Stimulated activated naive B cell treated with anti-CD40 and anti-IgM and Interleukin-4, amounts not matched to agents 10 μg/mL and 1 μg/mL and 100 μg/mL, for 72 hours (primary cell): ENCODE data around the gene ZNF280A.

Experiments used
- ATAC-seq, 2 donors: fragments of 150-1000 bp; cut with Tn5 transposase; replicated peaks; 2 replicates each; pipeline ENCODE4 v1.10.0; 2021; ENCODE audit warnings: moderate library complexity in 1 of 2
- DNase-seq: peaks from one replicate; pipeline ENCODE4 v3.0.0; 2021
- H3K27ac Mint-ChIP-seq: one replicate; pipeline ENCODE4 v1.8.0; 2022; ENCODE audit warnings: mild to moderate bottlenecking, mixed read lengths
- H3K27me3 Mint-ChIP-seq, 2 donors: one replicate each; pipeline ENCODE4 v1.8.0; 2022; ENCODE audit warnings: mixed read lengths in 2 of 2
- H3K36me3 Mint-ChIP-seq, 2 donors: one replicate each; pipeline ENCODE4 v1.8.0; 2022; ENCODE audit warnings: mixed read lengths in 2 of 2, mild to moderate bottlenecking in 1 of 2
- H3K4me1 Mint-ChIP-seq, 2 donors: one replicate each; pipeline ENCODE4 v1.8.0; 2022; ENCODE audit warnings: mixed read lengths in 2 of 2, mild to moderate bottlenecking in 1 of 2
- H3K4me3 Mint-ChIP-seq, 2 donors: one replicate each; pipeline ENCODE4 v1.8.0; 2022; ENCODE audit warnings: mild to moderate bottlenecking in 2 of 2, mixed read lengths in 2 of 2, moderate library complexity in 1 of 2
- H3K9me3 Mint-ChIP-seq, 2 donors: one replicate each; pipeline ENCODE4 v1.8.0; 2022; ENCODE audit warnings: mixed read lengths in 2 of 2, mild to moderate bottlenecking in 1 of 2

The ZNF280A gene

GRCh38 chr22:22552630-22553029 is 32.6 kb upstream of the ZNF280A start:
- no peaks in the 10 kb centered on the region for H3K27me3 Mint-ChIP-seq
- H3K4me3 Mint-ChIP-seq: no peak overlapping the region
- H3K9me3 Mint-ChIP-seq: no peaks in the 10 kb centered on the region
- H3K27ac Mint-ChIP-seq: peak overlapping the region; percentile 65
- no peak for DNase-seq
- no peak for ATAC-seq
- peaks cover 25 to 32% of the 10 kb centered on the region in 2 donors for H3K4me1 Mint-ChIP-seq
- H3K36me3 Mint-ChIP-seq: no peaks in the 10 kb centered on the region

- Mint-ChIP-seq H3K9me3 (no peaks in the 10 kb centered on the region), H3K36me3 (no peaks in the 10 kb centered on the region), H3K4me3 (no peak overlapping the region), H3K27ac (no peak overlapping the region), H3K4me1 (peaks cover 29 to 33% of the 10 kb centered on the region in 2 donors), H3K27me3 (no peaks in the 10 kb centered on the region)
- ATAC-seq (no peak), DNase-seq (no peak)
Observed at GRCh38 chr22:22550789-22551434, 30.8 kb upstream of the ZNF280A start.

- H3K4me3 Mint-ChIP-seq: no peak overlapping the region
- ATAC-seq (no peak), DNase-seq (no peak)
- no peaks in the 10 kb centered on the region for H3K36me3 Mint-ChIP-seq
- no peaks in the 10 kb centered on the region for H3K9me3 Mint-ChIP-seq
- H3K27ac Mint-ChIP-seq: no peak overlapping the region
- no peaks in the 10 kb centered on the region for H3K27me3 Mint-ChIP-seq
- H3K4me1 Mint-ChIP-seq: peaks cover 17% of the 10 kb centered on the region in 2 donors
Observed at GRCh38 chr22:22548910-22549309, 28.8 kb upstream of the ZNF280A start.

- no peak for ATAC-seq
- no peak for DNase-seq
- H3K36me3 Mint-ChIP-seq: no peaks in the 10 kb centered on the region
- no peaks in the 10 kb centered on the region for H3K9me3 Mint-ChIP-seq
- no peaks in the 10 kb centered on the region for H3K27me3 Mint-ChIP-seq
- H3K27ac Mint-ChIP-seq: no peak overlapping the region
- peaks cover 15 to 16% of the 10 kb centered on the region in 2 donors for H3K4me1 Mint-ChIP-seq
- H3K4me3 Mint-ChIP-seq: no peak overlapping the region
Observed at GRCh38 chr22:22548317-22548716, 28.2 kb upstream of the ZNF280A start.

GRCh38 chr22:22547692-22548300 is 27.7 kb upstream of the ZNF280A start:
- no peaks in the 10 kb centered on the region for H3K27me3 Mint-ChIP-seq
- H3K27ac Mint-ChIP-seq: no peak overlapping the region
- no peaks in the 10 kb centered on the region for H3K9me3 Mint-ChIP-seq
- ATAC-seq (no peak), DNase-seq (no peak)
- peaks cover 9 to 11% of the 10 kb centered on the region in 2 donors for H3K4me1 Mint-ChIP-seq
- no peaks in the 10 kb centered on the region for H3K36me3 Mint-ChIP-seq
- no peak overlapping the region for H3K4me3 Mint-ChIP-seq

- DNase-seq: no peak
- H3K27ac Mint-ChIP-seq: no peak overlapping the region
- H3K36me3 Mint-ChIP-seq: no peaks in the 10 kb centered on the region
- H3K9me3 Mint-ChIP-seq: no peaks in the 10 kb centered on the region
- peaks cover 6 to 9% of the 10 kb centered on the region in 2 donors for H3K4me1 Mint-ChIP-seq
- H3K4me3 Mint-ChIP-seq: no peak overlapping the region
- no peak for ATAC-seq
- peaks cover 0 to 5% of the 10 kb centered on the region in 2 donors for H3K27me3 Mint-ChIP-seq
Observed at GRCh38 chr22:22547226-22547625, 27.2 kb upstream of the ZNF280A start.

- H3K27me3 Mint-ChIP-seq: peaks cover 0 to 5% of the 10 kb centered on the region in 2 donors
- DNase-seq (no peak), ATAC-seq (no peak)
- H3K9me3 Mint-ChIP-seq: no peaks in the 10 kb centered on the region
- H3K4me1 Mint-ChIP-seq: peaks cover 6 to 9% of the 10 kb centered on the region in 2 donors
- H3K4me3 Mint-ChIP-seq: no peak overlapping the region
- H3K36me3 Mint-ChIP-seq: no peaks in the 10 kb centered on the region
- H3K27ac Mint-ChIP-seq: no peak overlapping the region
Observed at GRCh38 chr22:22546490-22546889, 26.4 kb upstream of the ZNF280A start.

- Mint-ChIP-seq H3K27ac (no peak overlapping the region), H3K27me3 (peaks cover 0 to 5% of the 10 kb centered on the region in 2 donors), H3K9me3 (no peaks in the 10 kb centered on the region)
Observed at GRCh38 chr22:22545084-22545483, 25.0 kb upstream of the ZNF280A start.

GRCh38 chr22:22538226-22538989 is 18.3 kb upstream of the ZNF280A start:
- no peaks in the 10 kb centered on the region for H3K36me3 Mint-ChIP-seq
- peaks cover 0 to 5% of the 10 kb centered on the region in 2 donors for H3K27me3 Mint-ChIP-seq
- no peaks in the 10 kb centered on the region for H3K4me1 Mint-ChIP-seq
- no peak overlapping the region for H3K4me3 Mint-ChIP-seq
- no peaks in the 10 kb centered on the region for H3K9me3 Mint-ChIP-seq
- ATAC-seq (no peak), DNase-seq (no peak)
- H3K27ac Mint-ChIP-seq: no peak overlapping the region

More at GRCh38 chr22:22545084-22545483, 25.0 kb upstream of the ZNF280A start:
- ATAC-seq: no peak
- no peak for DNase-seq
- Mint-ChIP-seq H3K4me3 (no peak overlapping the region), H3K36me3 (no peaks in the 10 kb centered on the region), H3K4me1 (peaks cover 6 to 9% of the 10 kb centered on the region in 2 donors)

GRCh38 chr22:22536916-22537315 is 16.8 kb upstream of the ZNF280A start:
- Mint-ChIP-seq H3K4me3 (no peak overlapping the region), H3K36me3 (no peaks in the 10 kb centered on the region), H3K27me3 (no peaks in the 10 kb centered on the region), H3K4me1 (no peaks in the 10 kb centered on the region), H3K9me3 (no peaks in the 10 kb centered on the region), H3K27ac (no peak overlapping the region)
- no peak for ATAC-seq
- DNase-seq: no peak

- no peaks in the 10 kb centered on the region for H3K9me3 Mint-ChIP-seq
- H3K27me3 Mint-ChIP-seq: no peaks in the 10 kb centered on the region
- ATAC-seq: no peak
Observed at GRCh38 chr22:22536515-22536914, 16.4 kb upstream of the ZNF280A start.

GRCh38 chr22:22535662-22536061 is 15.6 kb upstream of the ZNF280A start:
- Mint-ChIP-seq H3K9me3 (no peaks in the 10 kb centered on the region), H3K4me3 (no peak overlapping the region), H3K36me3 (no peaks in the 10 kb centered on the region), H3K4me1 (no peaks in the 10 kb centered on the region), H3K27me3 (no peaks in the 10 kb centered on the region), H3K27ac (no peak overlapping the region)
- no peak for ATAC-seq
- no peak for DNase-seq

More at GRCh38 chr22:22536515-22536914, 16.4 kb upstream of the ZNF280A start:
- no peaks in the 10 kb centered on the region for H3K4me1 Mint-ChIP-seq
- no peak overlapping the region for H3K4me3 Mint-ChIP-seq
- H3K36me3 Mint-ChIP-seq: no peaks in the 10 kb centered on the region
- DNase-seq: no peak
- no peak overlapping the region for H3K27ac Mint-ChIP-seq

- H3K9me3 Mint-ChIP-seq: no peaks in the 10 kb centered on the region
- no peaks in the 10 kb centered on the region for H3K4me1 Mint-ChIP-seq
- DNase-seq (no peak), ATAC-seq (no peak)
- H3K27ac Mint-ChIP-seq: no peak overlapping the region
- H3K36me3 Mint-ChIP-seq: no peaks in the 10 kb centered on the region
- no peaks in the 10 kb centered on the region for H3K27me3 Mint-ChIP-seq
- no peak overlapping the region for H3K4me3 Mint-ChIP-seq
Observed at GRCh38 chr22:22534604-22535415, 14.7 kb upstream of the ZNF280A start.

- no peak for DNase-seq
- Mint-ChIP-seq H3K4me1 (no peaks in the 10 kb centered on the region), H3K27ac (no peak overlapping the region), H3K9me3 (no peaks in the 10 kb centered on the region), H3K27me3 (no peaks in the 10 kb centered on the region), H3K36me3 (no peaks in the 10 kb centered on the region), H3K4me3 (no peak overlapping the region)
- ATAC-seq: no peak
Observed at GRCh38 chr22:22533863-22534262, 13.8 kb upstream of the ZNF280A start.
